K562 (cell line): ENCODE data around the gene ELAVL3. TPM values are rescaled to one million over a fixed set of nuclear protein-coding genes. Genes with fewer than 3 reads are reported as not detected.

Experiments used
- ATAC-seq: fragments of 200-7000 bp; cut with Tn5 transposase; 3 replicates; pipeline ENCODE4 v1.9.1; 2020; ENCODE audit warnings: moderate library complexity
- BruUV-seq: library from RNA; stranded (reverse); fragments of 400-500 nt; replicated peaks from 2 replicates; lab custom pipeline; 2021; lab: Mats Ljungman, UMichigan
- CTCF ChIA-PET: fragments of 300-600 bp; formaldehyde crosslinking; extraction: SDS; loops from one replicate; lab custom pipeline; 2021; ENCODE audit warnings: low intra/inter-chr PET ratio; lab: Yijun Ruan, JAX
- POLR2A ChIA-PET: fragments of 300-600, 350-650 bp; sonication (Branson Sonifier 250); formaldehyde crosslinking; extraction: SDS; loops from one replicate; lab custom pipeline; 2021; ENCODE audit warnings: antibody characterized with exemption, inconsistent platforms; lab: Yijun Ruan, JAX
- DNase-seq, 4 experiments: peaks; one replicate each; pipeline versions ENCODE4 v3.0.0 to v3.0.0-alpha.2; 2011 to 2018; ENCODE audit warnings: low spot score in 3 of 4, mixed read lengths in 3 of 4; ENCODE audit errors: extremely low read depth in 1 of 4
- FAIRE-seq: peaks from 2 replicates; lab custom pipeline; 2011; peaks lifted over from hg19 to GRCh38; lab: Jason Lieb, UNC
- H2AFZ ChIP-seq: 2 replicates; pipeline ENCODE4 v1.6.0; 2011; ENCODE audit warnings: low read depth, low read length, control low read depth, inconsistent platforms
- H3K27ac ChIP-seq: fragments of 200-600 bp; 3 replicates; pipeline ENCODE4 v1.8.0; 2011; ENCODE audit warnings: low read depth, mild to moderate bottlenecking, control low read depth, inconsistent platforms, low read length, moderate library complexity, mixed read lengths; ENCODE audit errors: extremely low read depth
- H3K27me3 ChIP-seq, 2 experiments: fragments of 300-600 bp in 1 of 2; 2 replicates in 1 of 2; 3 replicates in 1 of 2; pipeline versions ENCODE4 v1.6.0 to v1.8.0; 2011; ENCODE audit warnings: inconsistent platforms in 2 of 2, low read length in 2 of 2, mild to moderate bottlenecking in 1 of 2, mixed read lengths in 1 of 2, moderate library complexity in 1 of 2; ENCODE audit not compliant: control insufficient read depth in 2 of 2, insufficient read depth in 2 of 2
- H3K36me3 ChIP-seq: fragments of 300-600 bp; 3 replicates; pipeline ENCODE4 v1.8.0; 2011; ENCODE audit warnings: mild to moderate bottlenecking, low read length, inconsistent platforms; ENCODE audit not compliant: control insufficient read depth, insufficient read depth
- H3K4me1 ChIP-seq, 2 experiments: fragments of 200-600 bp in 1 of 2; replicated peaks in 1 of 2; 2 replicates in 1 of 2; 3 replicates in 1 of 2; pipeline versions ENCODE4 v1.5.1 to v1.8.0; 2011; ENCODE audit warnings: inconsistent platforms in 2 of 2, low read length in 2 of 2, mild to moderate bottlenecking in 1 of 2, mixed read lengths in 1 of 2, moderate library complexity in 1 of 2; ENCODE audit not compliant: control insufficient read depth in 2 of 2, insufficient read depth in 2 of 2
- H3K4me2 ChIP-seq: 2 replicates; pipeline ENCODE4 v1.6.1; 2011; ENCODE audit warnings: low read length, control low read depth, inconsistent platforms, mixed read lengths; ENCODE audit not compliant: insufficient read depth
- H3K4me3 ChIP-seq: fragments of 200-600 bp; sonication (generic), shearing (Covaris generic); 2 replicates; pipeline ENCODE4 v1.5.1; 2016; ENCODE audit warnings: control low read depth, inconsistent platforms
- H3K79me2 ChIP-seq: fragments of 200-600 bp; 3 replicates; pipeline ENCODE4 v1.8.0; 2011; ENCODE audit warnings: low read length, inconsistent platforms; ENCODE audit not compliant: control insufficient read depth, insufficient read depth
- H3K9ac ChIP-seq, 2 experiments: 2 replicates each; pipeline versions ENCODE4 v1.6.0 to v1.6.1; 2011; ENCODE audit warnings: low read depth in 2 of 2, low read length in 2 of 2, control low read depth in 1 of 2, inconsistent platforms in 1 of 2, mild to moderate bottlenecking in 1 of 2, mixed read lengths in 1 of 2; ENCODE audit not compliant: insufficient read depth in 1 of 2
- H3K9me1 ChIP-seq: one replicate; pipeline ENCODE4 v1.6.0; 2011; ENCODE audit warnings: inconsistent platforms, mild to moderate bottlenecking, low read length, moderate library complexity; ENCODE audit not compliant: control insufficient read depth, insufficient read depth
- H3K9me3 ChIP-seq: replicated peaks from 2 replicates; pipeline ENCODE4 v1.5.1; 2011; ENCODE audit warnings: low read depth, low read length, inconsistent platforms; ENCODE audit not compliant: control insufficient read depth, insufficient read depth
- H4K20me1 ChIP-seq: replicated peaks from 2 replicates; pipeline ENCODE4 v1.6.1; 2011; ENCODE audit warnings: low read length, inconsistent platforms, mixed read lengths; ENCODE audit not compliant: control insufficient read depth, insufficient read depth
- CXXC5 ChIP-seq: fragments of 250-450 bp; sonication (Bioruptor Pico); IDR thresholded peaks from 2 replicates; pipeline ENCODE4 v1.8.0; 2022; ENCODE audit warnings: inconsistent platforms, mild to moderate bottlenecking, moderate library complexity
- FOS ChIP-seq: IDR thresholded peaks from 3 replicates; pipeline ENCODE4 v1.6.1; 2011; ENCODE audit not compliant: insufficient read length; ENCODE audit errors: extremely low read depth
- GTF2B ChIP-seq: IDR thresholded peaks from 2 replicates; pipeline ENCODE4 v1.6.1; 2011; ENCODE audit not compliant: insufficient read length; ENCODE audit errors: extremely low read depth
- MXI1 ChIP-seq: IDR thresholded peaks from 2 replicates; pipeline ENCODE4 v1.6.1; 2011; ENCODE audit warnings: low read depth, mild to moderate bottlenecking, improper control_type of control experiment, low read length
- PBX2 ChIP-seq, 2 experiments: IDR thresholded peaks in 1 of 2; conservative IDR thresholded peaks in 1 of 2; 2 replicates each; pipeline ENCODE4 v1.6.1; 2016; ENCODE audit warnings: low read depth in 2 of 2, mild to moderate bottlenecking in 1 of 2, missing compliant biosample characterization in 1 of 2, missing genetic modification characterization in 1 of 2, moderate library complexity in 1 of 2
- RFX5 ChIP-seq: IDR thresholded peaks from 2 replicates; pipeline ENCODE4 v1.6.1; 2011; ENCODE audit warnings: low read depth, mild to moderate bottlenecking, improper control_type of control experiment, low read length
- TAF15 ChIP-seq: fragments of 200-400 bp; formaldehyde crosslinking; IDR thresholded peaks from 2 replicates; pipeline ENCODE4 v1.6.1; 2017; ENCODE audit warnings: mild to moderate bottlenecking, low read depth, low read length, moderate library complexity
- TBL1XR1 ChIP-seq, 2 experiments: IDR thresholded peaks; 2 replicates each; pipeline ENCODE4 v1.6.1; 2012; ENCODE audit warnings: improper control_type of control experiment in 2 of 2, low read length in 2 of 2, mild to moderate bottlenecking in 1 of 2
- THAP7 ChIP-seq: fragments of 250-450 bp; sonication (Bioruptor Pico); IDR thresholded peaks from 2 replicates; pipeline ENCODE4 v1.5.0; 2021
- ZNF175 ChIP-seq: fragments of 200-800 bp; sonication (Bioruptor generic); IDR thresholded peaks from 2 replicates; pipeline ENCODE4 v1.6.1; 2016; ENCODE audit warnings: low read depth, mild to moderate bottlenecking, missing genetic modification characterization, missing compliant biosample characterization
- ZNF395 ChIP-seq: fragments of 200-800 bp; sonication (Bioruptor generic); IDR thresholded peaks from 2 replicates; pipeline ENCODE4 v1.6.1; 2017; ENCODE audit warnings: missing genetic modification characterization, missing compliant biosample characterization
- ZNF57 ChIP-seq: fragments of 450-650 bp; formaldehyde crosslinking; IDR thresholded peaks from 2 replicates; pipeline ENCODE4 v1.4.0; 2020; ENCODE audit warnings: mild to moderate bottlenecking, moderate library complexity
- WGBS: fragments of 100-300 bp; shearing (Covaris generic); methylation state at CpG from one replicate; pipeline ENCODE4 v1.1.6; 2016; ENCODE audit warnings: low coverage, mixed read lengths; ENCODE audit not compliant: insufficient coverage; ENCODE audit errors: missing lambda C conversion rate; 5-methylcytosine and 5-hydroxymethylcytosine counted together
- in situ Hi-C: fragments of 300-500 bp; cut with MboI; formaldehyde crosslinking; loops from 4 replicates; pipeline ENCODE4 v1.15.0; 2018; ENCODE audit warnings: inconsistent platforms, mixed read lengths
- intact Hi-C: fragments of 100-400 bp; cut with micrococcal nuclease; formaldehyde crosslinking; loops from 2 replicates; pipeline ENCODE4 v1.14.2; 2022
- polyA plus RNA-seq, 8 experiments: library from polyadenylated mRNA; depleted of rRNA in 4 of 8; stranded (reverse) in 5 of 8; unstranded in 3 of 8; fragments of >200 nt; fragmentation: Nextera tagmentation in 2 of 8; fragmentation: Illumina TruSeq in 1 of 8; extraction: Ambion mirVana in 2 of 8; extraction: Trizol in 1 of 8; gene quantifications; 2 replicates each; pipeline versions ENCODE4 v1.2.1 to v1.2.3, GENCODE V29; 2011 to 2014; ENCODE audit warnings: inconsistent platforms in 1 of 8, missing spikeins in 1 of 8
- total RNA-seq, 7 experiments: library from RNA; depleted of rRNA in 6 of 7; stranded (reverse); fragments of >200 nt in 6 of 7; fragmentation: Illumina TruSeq in 2 of 7; extraction: Trizol in 2 of 7; gene quantifications; 2 replicates each; pipeline versions ENCODE4 v1.2.1 to v1.2.3, GENCODE V29; 2011 to 2021; ENCODE audit warnings: low replicate concordance in 1 of 7

Gene ELAVL3
- total and polyA plus RNA-seq, 9 of the 15 experiments (the other 6 are each of a cell fraction or from before 2014, with no cell fraction given), result not detected

- Histone ChIP-seq H4K20me1 (no peaks in the 10 kb centered on the region), H3K4me1 (peaks cover 5 to 12% of the 10 kb centered on the region in 2 experiments; a peak in 4 of 5 replicates), H3K4me3 (peak within 1 kb of the TSS; percentile 64), H3K36me3 (peaks cover 11% of the 10 kb centered on the region; the same call in 2 of the 3 replicates), H3K79me2 (peaks cover 23% of the 10 kb centered on the region), H3K9me3 (no peaks in the 10 kb centered on the region), H2AFZ (peak within 1 kb of the TSS; percentile 91), H3K9me1 (no peaks in the 10 kb centered on the region), H3K9ac (peak within 1 kb of the TSS; percentile 76 to 93), H3K27me3 (no peaks in the 10 kb centered on the region), H3K27ac (peak within 1 kb of the TSS; percentile 84), H3K4me2 (peak within 1 kb of the TSS; percentile 85)
- BruUV-seq, result TSS peak; percentile 79
- ChIA-PET POLR2A (interaction anchor here (0.6 to 2.6 kb wide), 6 partner anchors 10 to 187 kb away, joined by 3 to 13 read pairs (median 4); partner anchors contain the start of genes CNN1, ELOF1, SWSAP1 and ZNF627), CTCF (interaction anchor here (0.6 kb wide), 1 partner anchor 36 kb away, joined by 3 read pairs; no protein-coding TSS in a partner anchor)
- WGBS, result 2% methylated on average over 45 of the region's 47 CpGs
- FAIRE-seq (peak; percentile 99), DNase-seq (peak; percentile 93 to 99 (median 96)), ATAC-seq (peak; percentile 99)
- in situ Hi-C loops (no loop called here), intact Hi-C loops (no loop called here)
- peak; percentile 73 for TF ChIP-seq MXI1
- TF ChIP-seq PBX2 (CRISPR knock-in tag; IDR thresholded peaks at IDR 0.05; ENCODE audit: low read depth), result no peak
- TF ChIP-seq PBX2 (tag; conservative IDR thresholded peaks at IDR 0.05; ENCODE audit: low read depth), result no peak; the same call in 1 of the 2 replicates
- TF ChIP-seq CXXC5 (CRISPR knock-in tag), result peak; percentile 74
- no peak; the same call in 1 of the 2 replicates for TF ChIP-seq ZNF175
- peak; percentile 65 for TF ChIP-seq FOS
- TF ChIP-seq ZNF57, result no peak
- peak; percentile 70; the same call in 1 of the 2 replicates for TF ChIP-seq ZNF395
- no peak for TF ChIP-seq TBL1XR1 (IDR thresholded peaks at IDR 0.05; ENCODE audit: low read length in 2 of 2)
- TF ChIP-seq GTF2B, result no peak
- TF ChIP-seq TAF15, result no peak
- no peak for TF ChIP-seq RFX5
- TF ChIP-seq THAP7 (CRISPR knock-in tag), result no peak
These were observed 47.9 kb upstream of the ELAVL3 start, which contains the start of gene ECSIT for GRCh38 chr19:11528551-11529341. Gene ECSIT, minus strand, starts transcription at chr19:11529134. Its CDS starts 9,964 bp downstream, at chr19:11519170.
